Heart left ventricle (tissue), 13 donors: ENCODE data around the gene IL11.

Experiments used
- POLR2A ChIP-seq, 2 donors: fragments of 450-650 bp; IDR thresholded peaks; one replicate each; pipeline ENCODE4 v1.6.1; 2017; ENCODE audit warnings: antibody characterized with exemption in 2 of 2, mild to moderate bottlenecking in 2 of 2, moderate library complexity in 2 of 2
- TF ChIP-seq, protein P1 (sequence below), 12 donors: fragments of 200-600 bp; sonication (generic) in 4 of 12; IDR thresholded peaks; one replicate each; pipeline versions ENCODE4 v1.5.0 to v1.8.0; 2018 to 2022; ENCODE audit warnings: antibody characterized with exemption in 12 of 12, mild to moderate bottlenecking in 5 of 12
- donor health status: ischemic (EF 13 %, LVEDD 7.1; RV severe dilation, severe dysfunction).
- donor health status: DM: no; HTN: yes; CAD: no.
- donor health status: DM: no; HTN: no; CAD: no.
- donor health status: ischemic (EF 25% LVEDD 6.9; RV normal size, moderate dysfunction).
- donor health status: ischemic (EF 25% LVEDD 5.7; RV mildly dilated, moderate dysfunction).
- donor health status: ischemic (EF 35%, LVEDD 5.7; RV mildly dilated, moderate dysfunction).
- donor health status: nonischemic (EF 11% LVEDD 7.7; RV severe dilation, severe dysfunction).
- donor health status: DM: yes; HTN: yes; CAD: no.
- donor health status: PGD.
- donor health status: ischemic (EF 29% LVEDD 5.4; RV normal size, mild dysfunction).
- donor health status: nonischemic (EF 23%, LVEDD 6.1; RV moderate dilation, normal function).

DNA sequence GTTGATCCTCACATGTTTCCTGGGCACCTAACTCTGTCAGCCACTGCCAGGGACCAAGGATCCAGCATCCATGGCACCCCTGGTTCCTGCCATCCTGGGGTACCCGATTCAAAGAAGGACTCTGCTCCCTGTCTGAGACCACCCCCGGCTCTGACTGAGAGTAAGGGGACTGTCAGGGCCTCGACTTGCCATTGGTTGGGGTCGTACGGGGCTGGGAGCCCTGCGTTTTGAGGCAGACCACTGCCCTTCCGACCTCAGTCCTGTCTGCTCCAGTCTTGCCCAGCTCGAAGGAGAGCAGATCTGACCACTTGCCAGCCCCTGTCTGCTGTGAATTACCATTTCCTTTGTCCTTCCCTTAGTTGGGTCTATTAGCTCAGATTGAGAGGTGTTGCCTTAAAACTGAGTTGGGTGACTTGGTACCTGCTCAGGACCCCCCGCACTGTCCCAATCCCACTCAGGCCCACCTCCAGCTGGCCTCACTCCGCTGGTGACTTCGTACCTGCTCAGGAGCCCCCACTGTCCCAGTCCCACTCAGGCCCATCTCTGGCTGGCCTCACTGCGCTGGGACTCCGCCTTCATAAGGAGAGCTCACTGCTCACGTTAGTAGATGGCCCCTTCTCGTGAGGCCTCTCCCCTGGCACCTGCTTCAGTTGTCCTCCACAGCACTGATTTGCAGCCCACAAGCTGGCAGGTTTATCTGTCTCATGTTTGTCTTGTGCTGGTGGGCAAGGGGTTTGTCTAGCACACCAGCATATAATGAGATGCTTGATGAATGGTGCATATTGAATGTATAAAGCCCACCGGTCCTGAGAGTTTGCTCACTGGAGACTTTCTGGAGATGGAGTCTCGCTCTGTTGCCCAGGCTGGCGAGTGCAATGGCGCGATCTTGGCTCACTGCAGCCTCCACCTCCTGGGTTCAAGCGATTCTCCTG is 19.4 kb upstream of the IL11 start:
- TF ChIP-seq POLR2A (IDR thresholded peaks at IDR 0.05) = no peak
- TF ChIP-seq, protein P1, sequence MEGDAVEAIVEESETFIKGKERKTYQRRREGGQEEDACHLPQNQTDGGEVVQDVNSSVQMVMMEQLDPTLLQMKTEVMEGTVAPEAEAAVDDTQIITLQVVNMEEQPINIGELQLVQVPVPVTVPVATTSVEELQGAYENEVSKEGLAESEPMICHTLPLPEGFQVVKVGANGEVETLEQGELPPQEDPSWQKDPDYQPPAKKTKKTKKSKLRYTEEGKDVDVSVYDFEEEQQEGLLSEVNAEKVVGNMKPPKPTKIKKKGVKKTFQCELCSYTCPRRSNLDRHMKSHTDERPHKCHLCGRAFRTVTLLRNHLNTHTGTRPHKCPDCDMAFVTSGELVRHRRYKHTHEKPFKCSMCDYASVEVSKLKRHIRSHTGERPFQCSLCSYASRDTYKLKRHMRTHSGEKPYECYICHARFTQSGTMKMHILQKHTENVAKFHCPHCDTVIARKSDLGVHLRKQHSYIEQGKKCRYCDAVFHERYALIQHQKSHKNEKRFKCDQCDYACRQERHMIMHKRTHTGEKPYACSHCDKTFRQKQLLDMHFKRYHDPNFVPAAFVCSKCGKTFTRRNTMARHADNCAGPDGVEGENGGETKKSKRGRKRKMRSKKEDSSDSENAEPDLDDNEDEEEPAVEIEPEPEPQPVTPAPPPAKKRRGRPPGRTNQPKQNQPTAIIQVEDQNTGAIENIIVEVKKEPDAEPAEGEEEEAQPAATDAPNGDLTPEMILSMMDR (IDR thresholded peaks at IDR 0.05) = no peak
